MCF 10A (cell line): Measurements from ENCODE around the gene ZMYND15. TPM values are rescaled to one million over a fixed set of nuclear protein-coding genes. Genes with fewer than 3 reads are reported as not detected.

ENCODE experiments used
- BruUV-seq: library from RNA; stranded (reverse); fragments of 400-500 nt; replicated peaks from 2 replicates; lab custom pipeline; 2021; lab: Mats Ljungman, UMichigan
- CTCF ChIA-PET: fragments of 300-600 bp; sonication (Branson Sonifier 250); formaldehyde crosslinking; extraction: SDS; loops from one replicate; lab custom pipeline; 2021; ENCODE audit warnings: antibody characterized with exemption, inconsistent platforms; lab: Yijun Ruan, JAX
- POLR2A ChIA-PET: fragments of 300-600, 350-650 bp; sonication (Branson Sonifier 250); formaldehyde crosslinking; extraction: SDS; loops from one replicate; lab custom pipeline; 2020; ENCODE audit warnings: antibody characterized with exemption, inconsistent platforms; lab: Yijun Ruan, JAX
- DNase-seq: peaks from one replicate; pipeline ENCODE4 v3.0.0-alpha.2; 2018; ENCODE audit not compliant: unreplicated experiment
- H3K27ac Mint-ChIP-seq: one replicate; pipeline ENCODE4 v1.8.0; 2022; ENCODE audit warnings: mild to moderate bottlenecking, low read depth, mixed read lengths; ENCODE audit not compliant: unreplicated experiment
- H3K27me3 Mint-ChIP-seq: one replicate; pipeline ENCODE4 v1.8.0; 2022; ENCODE audit warnings: mixed read lengths; ENCODE audit not compliant: insufficient read depth, unreplicated experiment
- H3K36me3 Mint-ChIP-seq: one replicate; pipeline ENCODE4 v1.8.0; 2022; ENCODE audit warnings: mild to moderate bottlenecking, moderate library complexity, mixed read lengths; ENCODE audit not compliant: insufficient read depth, unreplicated experiment
- H3K4me1 Mint-ChIP-seq: one replicate; pipeline ENCODE4 v1.8.0; 2022; ENCODE audit warnings: mixed read lengths; ENCODE audit not compliant: insufficient read depth, unreplicated experiment
- H3K4me3 Mint-ChIP-seq: one replicate; pipeline ENCODE4 v1.8.0; 2022; ENCODE audit warnings: mild to moderate bottlenecking, moderate library complexity, mixed read lengths; ENCODE audit not compliant: unreplicated experiment
- H3K9me3 Mint-ChIP-seq: one replicate; pipeline ENCODE4 v1.8.0; 2022; ENCODE audit warnings: mixed read lengths; ENCODE audit not compliant: unreplicated experiment
- CTCF ChIP-seq: fragments of 200-600 bp; IDR thresholded peaks from one replicate; pipeline ENCODE4 v1.8.0; 2022; ENCODE audit warnings: antibody characterized with exemption, mild to moderate bottlenecking; ENCODE audit not compliant: unreplicated experiment
- intact Hi-C: fragments of 100-400 bp; cut with micrococcal nuclease; formaldehyde crosslinking; loops from 2 replicates; pipeline ENCODE4 v1.14.1; 2022
- total RNA-seq: library from RNA; stranded (reverse); gene quantifications from 2 replicates; pipeline ENCODE4 v1.2.3, GENCODE V29; 2022

Gene ZMYND15
- total RNA-seq, 1 experiment from 2014 or later: 1.8 TPM

- no peak for DNase-seq
- Mint-ChIP-seq H3K27me3 (no peaks in the 10 kb centered on the region), H3K4me3 (peak overlapping the region; percentile 88), H3K9me3 (no peaks in the 10 kb centered on the region), H3K4me1 (peaks cover 32% of the 10 kb centered on the region), H3K36me3 (peaks cover 6% of the 10 kb centered on the region), H3K27ac (peak overlapping the region; percentile 40)
- no TSS peak for BruUV-seq
- intact Hi-C loops: no loop called here
- CTCF ChIA-PET: no interaction called here
- no peak for TF ChIP-seq CTCF
- POLR2A ChIA-PET: interaction anchor here (0.6 to 0.8 kb wide), 2 partner anchors 151 to 164 kb away, joined by 4 read pairs; no protein-coding TSS in a partner anchor
Observed at GRCh38 chr17:4706121-4706520, 33.5 kb upstream of the ZMYND15 start.

GRCh38 chr17:4708436-4708835 is 31.2 kb upstream of the ZMYND15 start:
- ChIA-PET CTCF (interaction anchor here (0.6 to 1.5 kb wide), 4 partner anchors 80 to 1325 kb away, joined by 3 to 4 read pairs (median 3); no protein-coding TSS in a partner anchor), POLR2A (interaction anchor here (1.8 kb wide), 1 partner anchor 82 kb away, joined by 5 read pairs; no protein-coding TSS in a partner anchor)
- intact Hi-C loops: no loop called here
- H3K4me3 Mint-ChIP-seq: no peak overlapping the region
- no TSS peak for BruUV-seq
- no peaks in the 10 kb centered on the region for H3K27me3 Mint-ChIP-seq
- peak; percentile 24 for DNase-seq
- H3K36me3 Mint-ChIP-seq: peaks cover 4% of the 10 kb centered on the region
- peaks cover 11% of the 10 kb centered on the region for H3K4me1 Mint-ChIP-seq
- H3K27ac Mint-ChIP-seq: no peak overlapping the region
- TF ChIP-seq CTCF: no peak
- H3K9me3 Mint-ChIP-seq: no peaks in the 10 kb centered on the region

- POLR2A ChIA-PET: interaction anchor here (0.6 to 1.9 kb wide), 16 partner anchors 10 to 1832 kb away, joined by 3 to 14 read pairs (median 4); partner anchors contain the start of genes CXCL16, GLTPD2, MED11 and MINK1
- H3K27me3 Mint-ChIP-seq: no peaks in the 10 kb centered on the region
- H3K4me1 Mint-ChIP-seq: peaks cover 11% of the 10 kb centered on the region
- DNase-seq: peak; percentile 97
- peaks cover 4% of the 10 kb centered on the region for H3K36me3 Mint-ChIP-seq
- H3K9me3 Mint-ChIP-seq: no peaks in the 10 kb centered on the region
- peak; percentile 55 for TF ChIP-seq CTCF
- BruUV-seq: no TSS peak
- peak within 1 kb of the TSS; percentile 66 for H3K4me3 Mint-ChIP-seq
- CTCF ChIA-PET: interaction anchor here (0.6 to 1.5 kb wide), 7 partner anchors 145 to 222 kb away, joined by 3 read pairs; partner anchors contain the start of genes CHRNE and GP1BA
- H3K27ac Mint-ChIP-seq: peak within 1 kb of the TSS; percentile 53
- intact Hi-C loops: loop anchor here (1.0 to 2.0 kb wide), 3 partner anchors 21 to 179 kb away; partner anchors contain the start of gene MED11
Observed at GRCh38 chr17:4709794-4710692, 29.6 kb upstream of the ZMYND15 start, which contains the start of gene ARRB2. TSS of gene ARRB2 (plus strand) at chr17:4710632. CDS start at chr17:4710722, 90 bp downstream.
